Measurements from ENCODE around the gene ASB14.

Gene ASB14

DNA sequence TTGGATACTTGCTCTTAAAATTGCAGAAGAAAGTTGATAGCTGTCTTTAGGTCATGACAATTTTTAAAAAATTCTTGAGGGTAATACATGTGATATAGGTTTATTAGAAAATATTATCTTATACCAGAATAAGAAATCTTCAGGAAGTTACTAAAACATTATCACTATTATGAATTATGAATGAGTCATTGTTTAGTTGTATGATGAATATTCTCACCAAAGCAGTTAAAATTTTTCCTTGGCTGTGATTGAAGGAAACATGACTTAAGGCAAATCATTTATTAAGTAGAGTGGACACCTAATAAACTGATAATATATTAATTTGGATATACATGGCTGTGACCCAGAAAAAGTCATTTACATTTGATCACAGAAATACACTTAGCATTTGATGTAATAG, 34.8 kb downstream of the ASB14 start:
- DNase-seq, result no peak

DNA sequence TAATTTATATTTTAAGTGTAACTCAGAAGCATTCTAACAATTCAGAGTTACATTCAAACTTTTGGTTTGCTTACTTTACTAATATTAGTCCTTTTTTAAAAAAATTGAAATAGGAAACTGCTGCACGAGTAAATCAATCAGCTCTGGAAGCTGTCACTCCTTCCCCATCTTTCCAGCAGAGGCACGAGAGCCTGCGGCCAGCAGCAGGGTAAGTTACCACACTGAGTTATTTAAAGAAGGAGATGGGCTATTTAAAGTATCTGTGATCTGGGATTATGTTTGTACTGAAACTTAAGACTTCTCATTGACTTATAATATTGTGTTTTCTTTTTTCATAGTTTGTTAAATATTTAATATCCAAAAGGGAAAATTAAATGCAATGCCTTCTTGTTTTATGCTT, 35.6 kb downstream of the ASB14 start:
- DNase-seq, result no peak

DNA sequence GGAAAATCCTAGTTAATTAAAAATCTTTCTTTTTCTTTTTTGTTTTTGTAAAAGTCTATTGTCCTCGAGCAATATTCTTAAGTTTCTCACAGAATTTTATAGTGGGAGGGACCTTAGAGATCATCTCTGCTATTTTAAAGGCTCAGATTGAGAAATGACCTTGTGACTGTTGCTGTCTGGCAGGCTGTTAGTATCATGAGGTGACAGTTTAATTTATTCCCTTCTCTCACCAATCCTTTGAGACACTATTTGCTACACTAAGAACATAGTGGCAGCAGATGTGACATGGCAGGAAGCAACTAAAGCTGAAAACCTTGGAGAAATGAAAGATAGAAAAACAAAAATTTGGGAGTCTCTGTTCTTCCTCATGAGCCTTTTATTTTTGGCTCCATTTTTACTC, 40.1 kb downstream of the ASB14 start:
- DNase-seq, result no peak

DNA sequence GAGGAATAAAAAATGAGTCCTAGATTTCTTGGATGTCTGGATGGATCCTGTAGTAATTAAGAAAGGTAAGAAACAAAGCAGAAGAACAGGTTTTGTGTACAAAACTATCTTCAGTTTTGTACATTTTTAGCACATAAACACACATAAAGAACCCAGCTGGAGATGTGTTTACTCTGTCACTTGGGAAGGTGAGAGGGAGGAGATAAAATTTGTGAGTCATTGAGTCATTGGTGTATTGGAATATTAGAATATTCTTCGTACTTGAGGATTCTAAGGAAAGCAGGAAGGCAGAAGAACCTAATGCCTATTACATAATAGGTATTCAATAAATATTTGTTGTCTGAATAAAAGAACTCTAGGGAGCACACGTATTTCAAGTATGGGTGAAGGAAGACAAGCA, 47.5 kb downstream of the ASB14 start:
- no peak for DNase-seq

DNA sequence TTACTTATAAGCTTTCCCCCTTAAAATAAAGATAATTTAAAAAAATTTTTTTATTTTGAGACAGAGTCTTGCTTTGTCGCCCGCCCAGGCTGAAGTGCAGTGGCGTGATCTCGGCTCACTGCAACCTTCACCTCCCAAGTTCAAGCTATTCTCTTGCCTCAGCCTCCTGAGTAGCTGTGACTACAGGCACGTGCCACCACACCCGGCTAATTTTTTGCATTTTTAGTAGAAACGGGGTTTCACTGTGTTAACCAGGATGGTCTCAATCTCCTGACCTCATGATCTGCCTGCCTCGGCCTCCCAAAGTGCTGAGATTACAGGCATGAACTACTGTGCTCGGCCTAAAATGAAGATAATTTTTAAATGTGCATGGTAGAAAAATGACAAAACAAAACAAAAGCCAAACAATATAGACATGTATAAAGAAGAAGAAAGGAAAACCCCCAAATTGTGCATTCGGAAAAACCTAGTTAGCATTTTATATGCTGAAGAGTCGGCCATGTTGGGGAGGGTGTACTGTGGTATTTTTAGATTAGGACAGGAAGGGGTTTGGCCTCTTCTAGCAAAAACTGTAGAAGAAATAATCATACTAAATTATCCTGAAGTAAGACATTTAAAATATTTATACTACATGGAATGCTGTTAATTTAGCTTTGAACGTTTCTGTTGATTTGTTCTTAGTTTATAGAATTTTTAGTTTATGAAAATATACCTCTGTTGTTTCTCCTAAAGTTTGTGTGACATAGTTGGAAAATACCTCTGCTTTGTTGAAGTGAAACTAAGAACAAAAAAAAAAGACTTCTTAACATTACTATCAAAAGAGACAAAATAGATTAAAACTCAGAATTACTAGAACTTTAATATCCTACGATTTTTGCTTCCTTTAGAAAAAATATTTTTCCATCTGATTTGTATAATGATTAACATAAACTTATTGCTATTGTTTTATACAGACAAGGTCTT, 57.6 kb downstream of the ASB14 start:
- DNase-seq, result no peak

GRCh38 chr3:57233799-57234198, 58.7 kb downstream of the ASB14 start:
- no peak for DNase-seq

- no peak for DNase-seq
Measured at GRCh38 chr3:57230006-57230405, 62.5 kb downstream of the ASB14 start.

GRCh38 chr3:57227930-57228751, 64.3 kb downstream of the ASB14 start:
- DNase-seq, result peak; percentile 28

GRCh38 chr3:57227204-57227929, 65.1 kb downstream of the ASB14 start, which contains the start of gene APPL1:
APPL1 (plus strand) TSS chr3:57227729; CDS start chr3:57227884, 155 bp downstream.
- peak; percentile 79 for DNase-seq

DNA sequence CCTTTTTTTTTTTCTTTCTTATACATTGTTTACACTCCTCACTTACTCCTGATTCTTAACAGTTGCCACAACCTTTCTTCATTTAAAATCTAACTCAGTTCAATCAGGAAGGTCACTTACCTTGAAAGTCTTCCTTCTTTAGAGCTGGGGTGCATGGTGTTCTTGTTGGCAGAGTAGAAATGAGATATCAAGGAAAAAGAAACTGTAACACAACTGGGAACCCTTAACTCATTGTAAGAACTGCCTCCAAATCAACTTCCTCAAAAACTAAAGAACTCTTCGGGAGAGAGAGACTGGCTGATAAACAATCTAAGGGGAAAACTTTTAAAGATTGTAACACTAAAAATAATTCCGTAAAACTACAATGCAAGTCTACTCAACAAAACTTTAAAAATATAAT, 66.3 kb downstream of the ASB14 start:
- no peak for DNase-seq

GRCh38 chr3:57224856-57225255, 67.6 kb downstream of the ASB14 start:
- no peak for DNase-seq

DNA sequence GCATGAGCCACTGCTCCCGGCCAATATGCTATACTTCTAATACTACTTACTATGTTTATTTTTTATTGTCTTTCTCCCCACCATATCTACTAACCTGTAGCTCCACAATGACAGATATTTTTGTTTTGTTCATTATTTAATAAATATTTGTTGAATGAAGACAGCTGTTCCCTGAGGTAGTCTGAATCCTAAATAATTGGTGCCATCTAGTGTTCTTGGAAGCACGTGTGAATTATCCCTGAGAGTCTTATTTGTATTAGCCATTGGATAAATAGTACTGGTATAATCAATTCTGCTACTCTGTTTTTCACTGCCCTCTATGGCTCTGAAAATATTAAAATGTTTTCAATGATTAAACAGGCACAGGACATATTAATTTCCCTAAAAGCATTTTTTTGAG, 70.6 kb downstream of the ASB14 start:
- DNase-seq, result no peak
